GM10266 (cell line): ENCODE measurements around the gene REXO5.

Source experiments
- DNase-seq: peaks from one replicate; pipeline ENCODE4 v3.0.0; 2012; ENCODE audit errors: extremely low spot score
- CTCF ChIP-seq: IDR thresholded peaks from 2 replicates; pipeline ENCODE4 v1.5.1; 2012; ENCODE audit warnings: mild to moderate bottlenecking, low read depth; ENCODE audit not compliant: control insufficient read depth, insufficient read depth; ENCODE audit errors: missing control alignments

The REXO5 gene

GRCh38 chr16:20886320-20886719 is 80.0 kb downstream of the REXO5 start:
- no peak for DNase-seq
- TF ChIP-seq CTCF: no peak

GRCh38 chr16:20887207-20887606 is 80.9 kb downstream of the REXO5 start:
- no peak for DNase-seq
- TF ChIP-seq CTCF: no peak

GRCh38 chr16:20889625-20890275 is 83.4 kb downstream of the REXO5 start:
- DNase-seq: no peak
- TF ChIP-seq CTCF: no peak

- TF ChIP-seq CTCF: no peak
- no peak for DNase-seq
Observed at GRCh38 chr16:20894388-20894787, 88.1 kb downstream of the REXO5 start.

GRCh38 chr16:20897253-20897897 is 91.0 kb downstream of the REXO5 start:
- TF ChIP-seq CTCF: no peak
- DNase-seq: no peak

GRCh38 chr16:20897922-20898321 is 91.6 kb downstream of the REXO5 start:
- no peak for DNase-seq
- no peak for TF ChIP-seq CTCF

GRCh38 chr16:20899071-20899470 is 92.7 kb downstream of the REXO5 start:
- no peak for DNase-seq
- no peak for TF ChIP-seq CTCF
